ENCODE measurements around the gene NCAPD3.

The NCAPD3 gene

GRCh38 chr11:134267461-134267860 lies 43.7 kb upstream of the NCAPD3 start:
- Histone ChIP-seq H3K27me3 (peaks cover 11 to 40% (median 20%) of the 10 kb centered on the region in 11 experiments), H3K9me3 (replicated peaks in 1 of 11) (no peaks in the 10 kb centered on the region), H3K4me3 (no peak overlapping the region), H3K4me2 (peak overlapping the region in 4 of 11 experiments; percentile 39 to 73 (median 64); a peak in 8 of 22 replicates), H3K4me1 (peaks cover 9 to 49% (median 18%) of the 10 kb centered on the region in 10 experiments; a peak in 18 of 20 replicates), H3K36me3 (peaks cover 11 to 26% (median 19%) of the 10 kb centered on the region in 11 experiments), H3K9ac (0 out of 22 replicates have a peak overlapping the region, but pooled peaks of 2 of the 11 experiments have one; percentile 5 to 11), H3K27ac (peak overlapping the region in 3 of 11 experiments; percentile 36 to 67 (median 65); a peak in 5 of 22 replicates), H4K20me1 (peaks cover 0 to 13% (median 0%) of the 10 kb centered on the region in 11 experiments; a peak in 6 of 22 replicates)
- no peak for TF ChIP-seq Cebpa-rat (IDR thresholded peaks at IDR 0.05)

GRCh38 chr11:134266841-134267251 lies 43.1 kb upstream of the NCAPD3 start:
- peaks cover 0 to 19% (median 0%) of the 10 kb centered on the region in 11 experiments; a peak in 7 of 22 replicates for H4K20me1 ChIP-seq
- peak overlapping the region in 2 of 11 experiments; percentile 32 to 41; a peak in 2 of 22 replicates for H3K9ac ChIP-seq
- H3K4me1 ChIP-seq = peaks cover 16 to 55% (median 24%) of the 10 kb centered on the region in 10 experiments; a peak in 19 of 20 replicates
- H3K4me2 ChIP-seq = peak overlapping the region in 5 of 11 experiments; percentile 31 to 73 (median 60); a peak in 12 of 22 replicates
- peak in 1 of 11 experiments; percentile 49; a peak in 2 of 22 replicates for TF ChIP-seq Cebpa-rat (IDR thresholded peaks at IDR 0.05)
- peaks cover 5 to 34% (median 14%) of the 10 kb centered on the region in 11 experiments; a peak in 21 of 22 replicates for H3K27me3 ChIP-seq
- H3K9me3 ChIP-seq (replicated peaks in 1 of 11) = no peaks in the 10 kb centered on the region
- peaks cover 14 to 31% (median 25%) of the 10 kb centered on the region in 11 experiments for H3K36me3 ChIP-seq
- H3K4me3 ChIP-seq = no peak overlapping the region
- peak overlapping the region in 4 of 11 experiments; percentile 43 to 67 (median 59); a peak in 7 of 22 replicates for H3K27ac ChIP-seq

DNA sequence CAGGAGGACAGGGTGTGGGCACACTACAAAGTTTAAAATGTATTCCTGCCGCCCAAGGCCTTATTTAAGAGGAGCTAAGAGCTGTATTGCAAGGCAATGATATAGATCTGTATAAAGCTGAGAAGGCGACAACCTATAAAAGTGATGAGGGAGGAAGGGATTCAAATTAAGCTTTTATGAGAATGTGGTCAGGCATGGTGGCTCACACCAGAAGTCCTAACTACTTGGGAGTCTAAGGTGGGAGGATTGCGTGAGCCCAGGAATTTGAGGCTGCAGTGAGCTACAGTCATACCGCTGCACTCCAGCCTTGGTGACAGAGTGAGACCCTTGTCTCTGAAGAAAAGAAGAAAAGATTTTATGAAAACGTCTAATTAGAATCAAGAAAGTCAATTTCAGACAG lies 42.7 kb upstream of the NCAPD3 start:
- TF ChIP-seq Cebpa-rat (IDR thresholded peaks at IDR 0.05) = no peak
- Histone ChIP-seq H3K27ac (peak overlapping the region in 4 of 11 experiments; percentile 43 to 67 (median 56); a peak in 7 of 22 replicates), H3K36me3 (peaks cover 17 to 35% (median 29%) of the 10 kb centered on the region in 11 experiments)

DNA sequence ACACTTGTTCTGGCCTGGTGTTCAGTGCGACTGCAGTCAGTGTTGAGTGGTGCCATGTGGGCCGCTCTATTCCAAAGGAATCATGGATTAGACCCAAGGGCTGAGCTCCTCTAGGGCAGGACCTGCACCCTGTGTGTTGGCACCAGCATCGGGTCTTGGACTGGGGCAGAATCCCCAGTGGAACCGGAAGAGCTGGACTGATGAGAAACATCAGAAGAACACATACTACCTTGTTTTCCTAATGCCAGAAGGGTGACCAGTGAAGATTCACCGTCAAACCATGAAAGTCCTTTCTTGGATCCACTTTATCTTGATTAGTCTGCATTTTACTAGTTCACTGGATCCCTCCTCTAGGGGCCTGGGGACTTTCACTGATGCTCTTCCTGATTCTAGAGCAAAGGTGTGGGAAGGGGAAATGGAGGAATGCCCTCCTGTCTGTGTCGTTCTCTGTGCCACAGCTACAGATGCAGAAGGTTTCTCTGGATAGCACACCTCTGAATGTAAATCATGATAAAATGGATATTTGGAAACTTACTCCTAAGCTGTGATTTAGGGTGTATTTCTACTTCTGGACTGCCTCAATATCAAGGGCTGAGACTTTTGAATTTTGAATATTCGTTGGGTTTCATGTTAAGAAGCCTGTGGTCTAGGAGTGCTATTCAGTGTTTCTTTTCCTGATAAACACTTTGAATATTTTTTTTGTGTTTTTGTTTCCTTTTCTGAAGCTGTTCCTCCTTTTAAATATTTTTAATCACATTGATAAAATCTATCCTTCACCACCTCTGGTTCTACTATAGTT lies 41.4 kb upstream of the NCAPD3 start:
- Histone ChIP-seq H3K9ac (no peak overlapping the region), H3K36me3 (peaks cover 21 to 43% (median 36%) of the 10 kb centered on the region in 11 experiments), H3K4me3 (no peak overlapping the region), H3K27ac (no peak overlapping the region), H4K20me1 (peaks cover 0 to 24% (median 0%) of the 10 kb centered on the region in 11 experiments; a peak in 7 of 22 replicates), H3K4me2 (peak overlapping the region in 3 of 11 experiments; percentile 16 to 24 (median 21); a peak in 4 of 22 replicates), H3K4me1 (peaks cover 26 to 72% (median 37%) of the 10 kb centered on the region in 10 experiments), H3K27me3 (peaks cover 0 to 17% (median 9%) of the 10 kb centered on the region in 11 experiments; a peak in 12 of 22 replicates), H3K9me3 (replicated peaks in 1 of 11) (no peaks in the 10 kb centered on the region)
- TF ChIP-seq Cebpa-rat (IDR thresholded peaks at IDR 0.05) = no peak

More for the DNA sequence above, 42.7 kb upstream of the NCAPD3 start:
- Histone ChIP-seq H3K4me3 (no peak overlapping the region), H3K4me2 (peak overlapping the region in 5 of 11 experiments; percentile 31 to 73 (median 60); a peak in 12 of 22 replicates), H3K27me3 (peaks cover under 1 to 30% (median 10%) of the 10 kb centered on the region in 11 experiments; a peak in 18 of 22 replicates), H3K9ac (peak overlapping the region in 2 of 11 experiments; percentile 32 to 41; a peak in 3 of 22 replicates), H3K9me3 (replicated peaks in 1 of 11) (no peaks in the 10 kb centered on the region), H3K4me1 (peaks cover 20 to 59% (median 28%) of the 10 kb centered on the region in 10 experiments; a peak in 19 of 20 replicates), H4K20me1 (peaks cover 0 to 23% (median 0%) of the 10 kb centered on the region in 11 experiments; a peak in 7 of 22 replicates)

DNA sequence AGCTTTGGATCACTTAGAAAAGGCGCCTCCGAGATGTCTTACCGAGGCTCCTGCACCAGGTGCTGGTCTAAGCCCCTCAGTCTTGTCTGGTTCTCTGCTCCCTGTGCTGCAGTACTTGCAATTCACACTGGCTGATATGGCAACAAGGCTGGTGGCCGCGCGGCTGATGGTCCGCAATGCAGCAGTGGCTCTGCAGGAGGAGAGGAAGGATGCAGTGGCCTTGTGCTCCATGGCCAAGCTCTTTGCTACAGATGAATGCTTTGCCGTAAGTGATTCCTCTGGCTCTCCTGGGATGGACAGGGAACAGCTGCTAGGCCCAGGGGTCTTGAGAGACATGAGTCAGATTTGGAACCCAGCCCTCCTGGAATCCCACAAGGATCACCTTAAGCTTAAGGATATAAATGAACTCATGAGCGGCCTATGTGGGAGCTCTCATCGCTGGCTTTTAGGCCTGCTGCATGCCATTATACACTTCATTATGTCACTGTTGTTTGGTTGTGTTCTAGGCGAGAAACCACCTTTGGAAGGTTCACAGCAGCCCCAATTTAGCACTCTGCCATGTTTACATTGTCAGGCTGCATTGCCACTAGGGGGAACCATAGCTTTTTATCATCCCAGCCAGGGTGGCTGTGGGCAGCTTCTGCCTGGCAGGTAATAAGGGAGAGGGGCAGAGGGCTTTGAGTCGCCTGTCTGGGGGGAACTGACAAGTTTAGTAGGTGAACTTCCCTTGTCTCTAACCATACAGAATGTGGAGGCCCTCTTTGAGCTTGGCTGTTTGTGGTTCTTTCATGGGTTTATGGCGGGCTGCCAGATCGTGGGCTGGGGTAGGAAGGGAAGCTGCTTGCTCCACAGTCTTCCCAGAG lies 38.1 kb upstream of the NCAPD3 start:
- Histone ChIP-seq H3K27ac (peak overlapping the region in 4 of 11 experiments; percentile 70 to 74 (median 70); a peak in 5 of 22 replicates), H3K4me2 (peak overlapping the region; percentile 67 to 92 (median 81); a peak in 21 of 22 replicates)

GRCh38 chr11:134260983-134261382 lies 37.2 kb upstream of the NCAPD3 start:
- Histone ChIP-seq H3K27me3 (no peaks in the 10 kb centered on the region), H3K36me3 (peaks cover 42 to 81% (median 69%) of the 10 kb centered on the region in 11 experiments), H4K20me1 (peaks cover 0 to 24% (median 1%) of the 10 kb centered on the region in 11 experiments; a peak in 6 of 22 replicates), H3K4me3 (peak overlapping the region in 3 of 10 experiments; percentile 7 to 26 (median 16); a peak in 3 of 20 replicates), H3K4me1 (peaks cover 31 to 65% (median 33%) of the 10 kb centered on the region in 10 experiments), H3K4me2 (peak overlapping the region; percentile 67 to 92 (median 81)), H3K9me3 (replicated peaks in 1 of 11) (no peaks in the 10 kb centered on the region), H3K9ac (peak overlapping the region in 10 of 11 experiments; percentile 15 to 51 (median 30); a peak in 12 of 22 replicates), H3K27ac (peak overlapping the region in 10 of 11 experiments; percentile 9 to 79 (median 70); a peak in 19 of 22 replicates)
- TF ChIP-seq Cebpa-rat (IDR thresholded peaks at IDR 0.05) = no peak

More for the DNA sequence above, 38.1 kb upstream of the NCAPD3 start:
- H4K20me1 ChIP-seq = peaks cover 0 to 24% (median 0%) of the 10 kb centered on the region in 11 experiments; a peak in 6 of 22 replicates
- H3K27me3 ChIP-seq = no peaks in the 10 kb centered on the region
- no peak overlapping the region; a peak in 1 of 22 replicates for H3K9ac ChIP-seq
- peaks cover 31 to 74% (median 38%) of the 10 kb centered on the region in 10 experiments for H3K4me1 ChIP-seq
- no peaks in the 10 kb centered on the region for H3K9me3 ChIP-seq (replicated peaks in 1 of 11)
- H3K4me3 ChIP-seq = no peak overlapping the region
- peaks cover 42 to 74% (median 65%) of the 10 kb centered on the region in 11 experiments for H3K36me3 ChIP-seq
- no peak for TF ChIP-seq Cebpa-rat (IDR thresholded peaks at IDR 0.05)

- Histone ChIP-seq H3K4me2 (peak overlapping the region; percentile 67 to 92 (median 81)), H3K4me3 (peak overlapping the region in 3 of 10 experiments; percentile 16 to 26 (median 23); a peak in 4 of 20 replicates), H3K36me3 (peaks cover 42 to 81% (median 69%) of the 10 kb centered on the region in 11 experiments)
These were observed 36.7 kb upstream of the NCAPD3 start for GRCh38 chr11:134260503-134260902.

More at GRCh38 chr11:134260503-134260902, 36.7 kb upstream of the NCAPD3 start:
- H3K27me3 ChIP-seq = no peaks in the 10 kb centered on the region
- peaks cover 31 to 61% (median 33%) of the 10 kb centered on the region in 10 experiments for H3K4me1 ChIP-seq
- peak overlapping the region in 10 of 11 experiments; percentile 23 to 60 (median 48); a peak in 16 of 22 replicates for H3K9ac ChIP-seq
- H3K9me3 ChIP-seq (replicated peaks in 1 of 11) = no peaks in the 10 kb centered on the region
- H3K27ac ChIP-seq = peak overlapping the region in 10 of 11 experiments; percentile 30 to 79 (median 70); a peak in 19 of 22 replicates
- H4K20me1 ChIP-seq = peaks cover 0 to 24% (median 3%) of the 10 kb centered on the region in 11 experiments; a peak in 6 of 22 replicates
- peak in 2 of 11 experiments; percentile 56 to 62; a peak in 3 of 22 replicates for TF ChIP-seq Cebpa-rat (IDR thresholded peaks at IDR 0.05)

Data from BLaER1 treated with 17β-estradiol and CSF1 and Interleukin-3, amounts not matched to agents 10 nM and 100 nM (cell line).